ENCODE results near the gene ZNF33B.
"Not testable (repeated sequence)": the region's sequence is repeated elsewhere in the genome, so short reads cannot be mapped to it uniquely, and the experiment has no call there.

Gene ZNF33B

DNA sequence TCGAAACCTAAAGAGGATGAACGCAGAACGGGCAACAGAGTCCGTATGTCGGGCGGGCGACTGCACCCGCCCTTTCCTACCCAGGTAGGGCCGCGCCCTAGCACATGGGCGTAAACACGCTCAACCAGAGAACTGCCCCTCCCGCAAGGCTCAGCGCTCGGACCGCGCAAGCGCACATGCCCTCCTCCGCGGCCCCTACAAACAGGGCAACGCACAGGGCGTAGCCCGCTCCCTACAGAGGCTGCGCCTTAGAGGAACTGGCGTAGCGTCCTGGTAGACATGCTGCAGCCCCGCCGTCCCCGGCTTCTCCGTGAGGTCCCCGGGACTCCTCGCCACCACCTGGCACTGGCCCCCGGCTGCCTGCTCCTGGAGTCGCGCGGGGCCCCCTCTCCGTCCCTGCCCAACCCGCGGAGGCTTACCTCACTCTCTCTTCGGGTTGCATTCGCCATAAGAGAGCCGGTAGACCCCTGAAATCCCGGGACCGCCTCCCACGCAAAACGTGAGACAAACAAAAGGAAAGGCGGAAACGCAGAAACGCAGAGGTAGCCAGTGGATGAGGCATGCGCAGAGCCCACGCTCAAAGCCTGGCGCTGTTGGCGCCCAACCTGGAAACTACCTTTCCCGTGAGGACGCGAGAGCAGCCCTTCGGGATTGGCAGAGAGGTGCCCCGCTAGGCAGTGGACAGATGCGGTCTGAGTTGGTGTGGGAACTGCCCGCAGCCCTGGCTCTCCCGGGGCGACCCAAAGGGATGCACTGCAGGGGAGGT, at the start of gene ZNF33B:
Gene ZNF33B (minus strand): TSS at position 516 of the 766 bp plus-strand sequence. CDS start 1,642 bp downstream, outside the sequence.
- DNase-seq: peak; percentile 93

DNA sequence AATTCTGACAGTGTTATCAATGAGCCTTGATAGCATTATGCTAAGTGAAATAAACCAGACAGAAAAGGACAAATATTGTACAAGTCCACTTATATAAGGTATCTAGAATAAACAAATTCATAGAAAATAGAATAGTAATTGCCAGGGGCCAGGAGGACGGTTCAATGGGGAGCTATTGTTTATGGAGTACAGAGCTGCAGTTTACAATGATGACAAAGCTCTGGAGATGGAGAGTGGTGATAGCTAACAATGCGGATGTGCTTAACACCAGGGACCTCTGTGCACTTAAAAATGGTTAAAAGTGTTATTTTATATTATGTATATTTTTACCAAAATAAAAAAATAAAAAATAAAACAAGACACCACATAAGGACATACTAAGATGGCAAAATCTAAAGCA, 46.1 kb upstream of the ZNF33B start:
- DNase-seq: no peak

DNA sequence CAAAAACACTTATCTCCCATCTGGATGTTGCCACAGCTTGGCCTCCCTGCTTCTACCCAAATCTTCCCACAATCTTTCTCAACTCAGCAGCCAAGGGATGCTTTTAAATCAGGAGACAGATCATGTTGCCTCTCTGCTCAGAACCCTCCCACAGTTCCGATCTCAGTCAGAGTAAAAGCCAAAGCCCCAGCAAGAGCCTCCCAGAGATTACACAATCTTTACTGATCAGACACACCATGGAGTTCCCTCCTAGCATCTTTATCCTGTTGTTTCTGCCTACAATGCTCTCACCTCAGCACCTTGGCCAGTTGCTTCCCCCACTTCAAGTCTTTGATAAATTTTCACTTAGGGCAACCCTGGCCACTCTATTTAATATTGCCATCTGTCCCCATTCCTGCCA, 41.9 kb upstream of the ZNF33B start:
- DNase-seq: no peak

DNA sequence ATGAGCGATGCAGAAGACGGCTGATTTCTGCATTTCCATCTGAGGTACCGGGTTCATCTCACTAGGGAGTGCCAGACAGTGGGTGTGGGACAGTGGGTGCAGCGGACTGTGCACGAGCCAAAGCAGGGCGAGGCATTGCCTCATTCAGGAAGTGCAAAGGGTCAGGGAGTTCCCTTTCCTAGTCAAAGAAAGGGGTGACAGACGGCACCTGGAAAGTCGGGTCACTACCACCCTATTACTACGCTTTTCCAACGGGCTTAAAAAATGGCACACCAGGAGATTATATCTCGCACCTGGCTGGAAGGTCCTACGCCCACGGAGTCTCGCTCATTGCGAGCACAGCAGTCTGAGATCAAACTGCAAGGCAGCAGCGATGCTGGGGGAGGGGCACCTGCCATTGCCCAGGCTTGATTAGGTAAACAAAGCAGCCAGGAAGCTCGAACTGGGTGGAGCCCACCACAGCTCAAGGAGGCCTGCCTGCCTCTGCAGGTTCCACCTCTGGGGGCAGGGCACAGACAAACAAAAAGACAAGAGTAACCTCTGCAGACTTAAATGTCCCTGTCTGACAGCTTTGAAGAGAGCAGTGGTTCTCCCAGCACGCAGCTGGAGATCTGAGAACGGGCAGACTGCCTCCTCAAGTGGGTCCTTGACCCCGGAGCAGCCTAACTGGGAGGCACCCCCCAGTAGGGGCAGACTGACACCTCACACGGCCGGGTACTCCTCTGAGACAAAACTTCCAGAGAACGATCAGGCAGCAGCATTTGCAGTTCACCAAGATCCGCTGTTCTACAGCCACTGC, 27.0 kb upstream of the ZNF33B start:
- not testable (repeated sequence) for DNase-seq

DNA sequence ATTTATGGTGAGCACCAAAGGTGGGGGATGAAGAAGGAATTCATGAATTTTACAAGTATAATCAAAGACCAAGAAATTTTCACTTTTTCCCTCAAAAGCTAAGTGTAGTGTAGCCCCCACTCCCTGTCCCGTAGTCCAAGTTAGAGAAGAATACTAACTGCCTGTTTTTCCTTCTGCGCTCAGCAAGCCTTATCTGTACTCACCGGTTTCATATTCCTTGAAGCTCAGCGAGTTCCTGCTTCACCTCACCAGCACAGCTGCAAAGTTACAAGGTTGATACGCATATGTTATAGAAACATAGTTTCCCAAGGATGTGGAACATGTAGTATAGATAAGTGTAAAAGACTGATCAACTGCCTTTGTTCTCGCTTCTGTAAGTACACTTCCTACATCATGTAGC, 16.0 kb upstream of the ZNF33B start:
- DNase-seq: no peak

DNA sequence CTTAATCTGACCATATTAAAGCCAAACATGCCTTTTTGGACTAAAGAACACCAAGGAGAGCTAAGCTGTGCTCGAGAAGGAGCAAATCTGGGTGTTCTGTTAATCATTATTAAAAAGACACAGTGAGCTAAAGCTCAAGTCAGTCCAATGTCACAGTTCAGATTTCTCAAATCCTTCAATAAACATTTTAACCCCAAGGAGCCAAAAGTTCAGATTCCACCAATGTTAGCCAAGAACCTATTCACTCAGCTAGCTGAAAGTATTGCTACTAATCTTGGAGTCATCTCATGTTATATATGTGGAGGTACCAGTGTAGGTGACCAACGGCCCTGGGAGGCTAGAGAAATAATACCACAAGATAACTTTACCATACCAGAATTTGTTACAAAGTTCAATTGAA, 14.5 kb upstream of the ZNF33B start:
- no peak for DNase-seq

DNA sequence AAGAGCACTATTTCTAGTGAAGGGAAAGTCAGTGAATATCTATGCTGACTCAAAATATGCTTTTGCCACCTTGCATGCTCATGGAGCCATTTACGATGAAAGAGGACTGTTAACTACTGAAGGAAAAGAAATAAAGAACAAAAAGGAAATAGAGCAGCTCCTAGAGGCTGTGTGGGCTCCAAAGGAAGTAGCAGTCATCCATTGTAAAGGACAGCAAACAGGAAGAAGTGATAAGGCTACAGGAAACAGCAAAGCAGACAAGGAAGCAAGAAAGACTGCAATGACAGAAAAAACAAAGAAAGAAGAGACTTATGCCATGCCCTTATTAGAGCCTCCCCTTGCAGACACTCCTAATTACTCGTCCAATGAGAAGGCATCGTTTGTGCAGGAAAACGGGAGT, 12.0 kb upstream of the ZNF33B start:
- DNase-seq: no peak

DNA sequence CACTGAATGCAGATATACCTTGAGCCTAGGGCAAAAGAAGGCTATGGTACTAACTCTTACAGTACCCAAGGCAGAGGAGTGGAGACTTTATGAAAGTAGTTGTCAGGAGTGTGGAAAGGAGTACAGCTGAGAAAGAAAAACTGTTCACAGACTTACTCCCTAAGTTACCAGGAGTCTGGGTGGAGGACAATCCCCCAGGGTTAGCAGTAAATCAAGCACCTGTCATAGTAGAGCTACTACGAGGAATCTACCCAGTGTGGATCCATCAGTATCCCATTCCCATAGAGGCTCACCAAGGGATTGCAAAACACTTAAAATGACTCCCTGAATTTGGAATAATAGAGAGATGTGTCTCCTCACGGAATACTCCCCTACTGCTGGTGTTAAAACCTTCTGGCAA, 10.1 kb upstream of the ZNF33B start:
- DNase-seq: no peak

DNA sequence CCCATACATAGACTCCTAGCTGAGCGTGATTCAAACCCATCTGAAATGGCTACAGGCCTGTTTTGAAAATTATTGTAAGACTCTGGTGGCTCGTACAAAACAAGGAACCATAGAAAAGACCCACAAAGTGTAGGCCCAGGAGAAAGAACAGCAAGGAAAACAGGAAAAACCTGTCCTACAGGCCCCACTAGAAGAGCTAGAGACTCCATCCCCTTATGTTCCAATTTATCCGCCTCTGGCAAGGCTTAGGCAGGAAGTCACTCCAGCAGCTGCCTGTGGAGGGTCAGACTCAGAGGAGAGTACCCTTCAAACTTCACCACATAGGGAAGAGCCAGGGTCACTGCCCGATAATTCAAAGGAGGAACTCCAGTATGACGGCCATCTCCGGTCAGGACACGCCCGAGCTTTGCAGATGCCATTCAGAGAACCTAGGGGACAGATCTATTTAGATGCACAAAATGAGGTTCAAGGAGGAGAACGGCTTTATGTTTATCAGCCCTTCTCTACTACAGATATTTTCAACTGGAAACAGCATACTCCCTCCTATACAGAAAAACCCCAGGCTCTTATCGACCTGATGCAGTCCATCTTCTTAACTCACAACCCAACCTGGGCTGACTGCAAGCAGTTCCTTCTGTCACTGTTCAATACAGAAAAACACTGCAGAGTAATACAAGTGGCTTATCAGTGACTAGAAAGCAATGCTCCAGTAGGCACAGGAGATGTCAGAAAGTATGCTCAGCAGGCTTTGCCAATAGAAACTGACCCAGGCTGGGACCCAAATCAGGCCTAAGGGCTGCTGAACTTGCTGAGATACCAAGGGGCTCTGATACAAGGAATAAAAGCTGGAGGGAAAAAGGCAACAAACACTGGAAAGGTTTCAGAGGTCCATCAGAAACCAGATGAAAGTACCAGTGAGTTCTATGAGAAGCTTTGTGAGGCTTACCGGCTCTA, 8.6 kb upstream of the ZNF33B start:
- no peak for DNase-seq

DNA sequence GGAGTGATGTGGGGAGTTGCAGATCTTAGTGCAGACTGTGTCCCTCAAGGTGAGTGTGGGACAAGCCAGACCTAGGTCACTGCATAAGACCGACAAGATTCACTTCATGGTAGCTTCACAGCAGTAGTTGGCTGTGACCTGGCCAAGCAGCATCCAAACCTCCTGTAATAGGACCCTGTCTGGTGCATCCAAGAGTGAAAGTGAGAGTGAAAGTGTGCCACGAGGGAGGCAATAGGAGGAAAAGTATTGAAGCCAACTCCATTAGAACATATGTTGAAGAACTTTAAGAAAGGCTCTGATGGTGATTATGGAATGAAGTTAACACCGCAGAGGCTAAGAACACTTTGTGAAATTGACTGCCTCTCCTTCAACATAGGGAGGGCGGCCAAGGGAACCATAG, 7.8 kb upstream of the ZNF33B start:
- DNase-seq: no peak

DNA sequence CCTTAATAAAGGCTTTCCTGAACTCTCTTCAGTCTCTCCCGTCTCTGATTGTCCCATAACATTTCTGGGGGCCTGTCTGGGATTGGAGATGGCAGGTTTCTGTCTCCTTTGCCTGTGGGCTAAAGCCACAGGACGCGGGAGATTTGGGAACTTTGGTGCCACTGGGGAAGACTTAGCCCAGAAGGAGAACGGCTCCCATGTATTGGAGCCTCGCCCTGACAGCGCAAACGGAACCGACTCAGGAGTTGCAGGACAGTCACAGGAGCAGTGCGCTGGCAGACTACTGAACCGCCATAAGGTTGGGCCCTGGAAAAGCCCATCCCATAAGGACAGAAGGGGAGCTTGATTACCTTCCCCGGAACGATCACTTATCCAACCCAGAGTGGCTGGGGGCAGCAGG, 7.1 kb upstream of the ZNF33B start:
- no peak for DNase-seq

DNA sequence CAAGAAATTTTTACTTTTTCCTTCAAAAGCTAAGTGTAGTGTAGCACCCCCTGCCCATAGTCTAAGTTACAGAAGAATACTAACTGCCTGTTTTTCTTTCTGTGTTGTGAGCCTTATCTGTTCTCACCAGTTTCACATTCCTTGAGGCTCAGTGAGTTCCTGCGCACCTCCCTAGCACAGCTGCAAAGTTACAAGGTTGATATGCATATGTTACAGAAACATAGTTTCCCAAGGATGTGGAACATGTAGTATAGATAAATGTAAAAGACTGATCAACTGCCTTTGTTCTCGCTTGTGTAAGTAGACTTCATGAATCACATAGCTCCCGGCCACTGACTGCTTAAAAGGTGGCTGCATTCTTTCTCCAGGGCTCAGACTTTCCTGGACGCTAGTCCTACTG, 6.7 kb upstream of the ZNF33B start:
- no peak for DNase-seq

DNA sequence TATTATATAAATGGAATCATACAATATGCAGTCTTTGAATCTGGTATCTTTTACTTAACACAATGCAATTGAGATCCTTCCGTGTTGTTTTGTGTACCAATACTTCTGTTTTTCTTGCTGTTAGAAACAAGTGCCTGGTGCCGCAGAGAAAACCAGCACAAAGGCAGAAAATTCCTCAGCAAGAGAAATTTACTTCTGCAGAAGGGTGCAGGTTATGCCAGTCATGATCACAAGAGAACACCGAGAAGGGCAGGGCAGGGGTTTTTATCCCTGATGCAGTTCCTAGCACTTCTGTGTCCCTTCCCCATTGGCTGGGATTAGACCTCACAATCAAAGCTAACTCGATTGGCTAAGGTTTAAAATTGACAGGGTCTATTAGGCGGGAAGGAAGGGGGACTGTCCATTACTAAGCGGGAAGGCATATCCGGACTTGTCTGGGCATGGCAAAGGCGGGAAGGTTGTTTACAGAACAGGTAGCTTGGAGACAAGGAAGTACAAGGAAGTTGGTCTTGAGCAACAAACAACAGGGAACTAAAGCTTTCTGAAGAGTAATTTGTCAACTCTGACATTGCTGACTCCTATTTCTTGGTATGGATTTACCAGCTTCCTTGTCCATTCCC, 2.4 kb upstream of the ZNF33B start:
- no peak for DNase-seq

DNA sequence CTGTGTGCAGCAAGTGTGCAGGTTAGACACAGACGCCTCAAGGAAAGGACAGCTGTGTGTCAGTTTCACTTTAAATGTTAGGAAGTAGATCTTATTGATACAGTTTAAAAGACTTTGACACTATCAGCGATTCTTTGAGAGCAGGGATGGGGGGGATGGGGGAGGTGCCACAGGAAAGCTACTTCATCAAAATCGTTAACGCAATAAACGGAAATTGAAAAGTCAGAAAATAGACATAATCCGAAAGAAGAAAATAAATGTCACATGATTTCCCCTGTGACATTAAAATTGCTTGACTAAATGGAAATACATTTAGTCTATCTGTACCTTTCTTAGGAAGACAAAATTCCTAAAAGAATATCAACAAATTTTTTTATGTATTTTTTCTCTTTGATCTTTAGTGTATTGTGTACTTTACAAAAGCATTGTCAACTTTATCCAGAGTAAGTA, 476 bp upstream of the ZNF33B start:
- no peak for DNase-seq

DNA sequence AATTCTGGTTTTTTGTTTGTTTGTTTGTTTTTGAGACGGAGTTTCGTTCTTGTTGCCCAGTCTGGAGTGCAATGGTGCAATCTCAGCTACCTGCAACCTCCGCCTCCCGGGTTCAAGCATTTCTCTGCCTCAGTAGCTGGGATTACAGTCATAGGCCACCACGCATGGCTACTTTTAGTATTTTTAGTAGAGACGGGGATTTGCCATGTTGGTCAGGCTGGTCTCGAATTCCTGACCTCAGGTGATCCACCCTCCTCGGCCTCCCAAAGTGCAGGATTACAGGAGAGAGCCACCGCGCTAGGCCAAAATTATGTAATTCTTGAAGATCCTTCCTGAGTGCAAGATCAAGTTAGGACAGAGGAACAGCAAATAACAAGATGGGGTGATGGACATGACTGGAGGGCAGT, 719 bp downstream of the ZNF33B start:
- no peak for DNase-seq

DNA sequence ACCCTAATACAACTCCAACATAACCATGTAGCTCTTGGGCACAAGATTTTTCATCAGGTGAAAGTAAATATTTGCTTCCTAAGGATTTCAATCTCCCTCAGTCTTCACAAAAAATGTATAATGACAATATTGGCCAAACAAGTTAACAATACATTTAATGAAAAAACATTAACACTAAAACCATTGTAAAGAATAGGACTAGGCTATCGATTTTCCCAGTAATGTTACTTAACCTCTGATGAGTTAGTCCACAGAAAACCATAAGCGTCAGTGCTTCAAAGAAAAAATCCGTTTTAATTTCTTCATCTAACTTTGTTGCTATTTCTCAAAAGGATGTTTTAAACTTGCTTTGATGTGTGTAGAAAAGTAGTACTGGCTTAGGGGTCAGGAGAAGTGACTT, 1.2 kb downstream of the ZNF33B start:
- no peak for DNase-seq

DNA sequence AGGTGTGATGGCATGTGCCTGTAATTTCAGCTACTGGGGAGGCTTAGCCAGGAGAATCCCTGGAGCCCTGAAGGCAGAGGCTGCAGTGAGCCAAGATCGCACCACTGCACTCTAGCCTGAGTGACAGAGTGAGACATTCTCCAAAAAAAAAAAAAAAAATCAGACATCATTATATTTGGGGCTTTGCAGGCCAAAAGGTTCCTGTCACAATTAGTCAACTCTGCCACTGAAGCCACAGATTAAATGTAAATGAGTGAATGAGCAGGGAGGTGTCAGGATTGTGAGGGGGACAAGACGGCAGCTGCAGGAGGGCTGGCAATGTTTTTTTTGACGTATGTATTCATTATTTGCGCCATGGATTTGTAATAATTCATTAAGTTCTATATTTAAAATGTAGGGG, 3.3 kb downstream of the ZNF33B start:
- no peak for DNase-seq

DNA sequence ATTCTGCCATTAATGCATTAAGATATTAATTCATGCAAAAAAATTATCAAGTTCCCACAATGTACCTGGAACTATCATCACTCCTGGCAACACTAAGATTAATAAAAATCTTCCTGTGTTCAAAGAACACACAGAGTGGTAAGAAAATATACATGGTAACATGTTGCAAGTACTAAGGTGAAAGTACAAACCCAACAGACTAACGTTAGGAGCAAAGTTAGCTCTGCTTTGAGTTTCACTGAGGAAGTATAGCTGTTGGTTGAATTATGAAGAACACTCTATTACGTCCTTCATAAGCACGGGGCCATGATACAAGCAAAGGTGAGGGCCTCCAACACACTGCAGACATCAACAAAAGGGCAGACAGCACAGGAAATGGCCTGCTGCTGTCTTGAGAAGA, 5.8 kb downstream of the ZNF33B start:
- no peak for DNase-seq

DNA sequence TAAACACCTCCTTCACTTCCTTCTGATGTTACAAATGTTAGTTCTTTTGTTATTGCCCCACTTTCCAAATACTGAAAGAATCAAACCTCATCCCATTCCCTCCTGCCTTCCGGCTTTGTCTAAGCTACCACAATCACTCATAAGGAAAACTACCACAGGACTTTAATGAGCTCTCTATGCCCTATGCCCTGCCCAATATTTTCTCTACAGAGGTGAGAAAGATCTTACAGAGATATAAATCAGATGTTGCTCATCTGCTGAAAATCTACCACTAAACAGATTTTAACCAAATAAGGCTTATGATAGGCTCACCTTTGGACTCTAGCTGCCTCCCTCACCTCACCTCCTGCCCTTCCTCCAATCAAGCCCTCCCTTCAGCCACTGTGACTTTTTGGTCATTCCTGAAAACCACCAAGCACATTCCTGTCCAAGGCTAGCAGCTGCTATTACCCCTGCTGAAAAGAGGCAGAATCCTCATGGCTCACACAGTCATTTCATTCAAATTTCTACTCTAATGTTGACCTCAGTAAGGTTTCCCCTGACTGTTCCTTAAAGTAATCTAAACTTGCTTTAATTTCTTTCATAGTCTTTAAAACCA, 7.7 kb downstream of the ZNF33B start:
- no peak for DNase-seq

DNA sequence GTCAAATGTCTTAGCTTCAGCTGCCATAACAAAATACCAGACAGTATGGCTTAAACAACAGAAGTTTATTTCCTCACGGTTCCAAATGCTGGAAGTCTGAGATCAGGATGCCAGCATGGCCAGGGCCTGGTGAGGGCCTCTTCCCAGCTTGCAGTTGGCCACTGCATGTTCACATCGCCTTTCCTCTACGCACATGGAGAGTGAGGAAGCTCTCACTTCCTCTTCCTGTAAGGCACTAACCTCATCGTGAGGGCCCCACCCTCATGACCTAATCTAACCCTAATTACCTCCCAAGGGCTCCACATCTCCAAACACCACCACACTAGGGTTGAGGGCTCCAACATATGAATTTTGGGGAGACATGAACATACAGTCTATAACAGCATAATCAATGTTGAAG, 14.4 kb downstream of the ZNF33B start:
- DNase-seq: no peak

DNA sequence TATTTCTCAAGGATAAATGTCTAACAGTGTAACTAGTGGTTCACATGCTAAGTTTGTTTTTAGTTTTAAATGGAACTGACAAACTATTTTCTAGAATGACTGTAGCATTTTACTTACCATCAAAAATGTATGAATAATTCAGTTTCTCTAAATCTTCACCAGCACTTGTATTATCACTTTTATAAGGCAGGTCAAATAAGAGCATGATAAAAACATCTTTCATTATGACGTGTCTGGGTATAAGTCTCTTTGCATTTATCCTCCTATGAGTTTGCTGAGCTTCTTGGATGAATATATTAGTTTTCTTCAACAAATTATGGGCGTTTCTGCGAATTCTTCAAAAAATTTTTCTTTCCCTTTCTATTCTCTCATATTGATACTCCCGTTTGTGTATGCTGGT, 19.9 kb downstream of the ZNF33B start:
- DNase-seq: no peak

DNA sequence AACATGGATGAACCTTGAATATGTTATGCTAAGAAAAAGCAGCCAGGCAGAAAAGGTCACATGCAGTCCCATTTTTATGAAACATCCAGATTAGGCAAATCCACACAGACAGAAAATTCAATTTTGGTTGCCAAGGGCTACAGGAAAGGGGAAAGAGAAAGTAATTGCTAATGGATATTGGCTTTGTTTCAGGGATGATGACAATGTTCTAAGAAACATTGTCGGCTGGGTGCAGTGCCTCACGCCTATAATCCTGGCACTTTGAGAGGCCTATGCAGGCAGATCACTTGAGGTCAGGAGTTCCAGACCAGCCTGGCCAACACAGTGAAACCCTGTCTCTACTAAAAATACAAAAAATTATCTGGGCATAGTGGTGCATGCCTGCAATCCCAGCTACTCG, 23.0 kb downstream of the ZNF33B start:
- no peak for DNase-seq

Measured in activated T-cell treated with anti-CD3 and anti-CD28 coated beads, Interleukin-2, amount 50 U/mL, for 1 hour (primary cell).